Nephron progenitor cell (in vitro differentiated cells): ENCODE measurements around the gene RPS6KA2.
A peak's percentile ranks its signal among the peaks of the same experiment; 100 is the strongest.
"Not testable (repeated sequence)": the region's sequence is repeated elsewhere in the genome, so short reads cannot be mapped to it uniquely, and the experiment has no call there.

Experiments used
- DNase-seq: peaks from one replicate; pipeline ENCODE4 v3.0.0; 2021
- H3K27ac Mint-ChIP-seq: 2 replicates; pipeline ENCODE4 v1.8.0; 2021; ENCODE audit warnings: mild to moderate bottlenecking, moderate library complexity, mixed read lengths
- H3K27me3 Mint-ChIP-seq: 2 replicates; pipeline ENCODE4 v1.8.0; 2021; ENCODE audit warnings: mild to moderate bottlenecking, low read depth, mixed read lengths; ENCODE audit not compliant: poor library complexity
- H3K36me3 Mint-ChIP-seq: 2 replicates; pipeline ENCODE4 v1.8.0; 2021; ENCODE audit warnings: low read depth, mixed read lengths
- H3K4me1 Mint-ChIP-seq: 2 replicates; pipeline ENCODE4 v1.8.0; 2021; ENCODE audit warnings: mixed read lengths
- H3K4me3 Mint-ChIP-seq: 2 replicates; pipeline ENCODE4 v1.8.0; 2021; ENCODE audit warnings: mild to moderate bottlenecking, moderate library complexity, mixed read lengths
- H3K9me3 Mint-ChIP-seq: 2 replicates; pipeline ENCODE4 v1.8.0; 2021; ENCODE audit warnings: mild to moderate bottlenecking, moderate library complexity, mixed read lengths
- CTCF ChIP-seq: fragments of 200-600 bp; sonication (generic); IDR thresholded peaks from 2 replicates; pipeline ENCODE4 v1.5.0; 2021; ENCODE audit warnings: antibody characterized with exemption

The RPS6KA2 gene

GRCh38 chr6:166584155-166584554 lies 42.9 kb downstream of the RPS6KA2 start:
- Mint-ChIP-seq H3K36me3 (no peaks in the 10 kb centered on the region), H3K27me3 (peaks cover 2% of the 10 kb centered on the region), H3K4me1 (peaks cover 34% of the 10 kb centered on the region), H3K27ac (no peak overlapping the region), H3K9me3 (no peaks in the 10 kb centered on the region), H3K4me3 (no peak overlapping the region)
- DNase-seq: no peak
- no peak for TF ChIP-seq CTCF

GRCh38 chr6:166583230-166583965 lies 43.7 kb downstream of the RPS6KA2 start:
- no peaks in the 10 kb centered on the region for H3K9me3 Mint-ChIP-seq
- no peak for DNase-seq

GRCh38 chr6:166582258-166582657 lies 44.8 kb downstream of the RPS6KA2 start:
- no peak for TF ChIP-seq CTCF
- Mint-ChIP-seq H3K36me3 (peaks cover 9% of the 10 kb centered on the region), H3K4me1 (peaks cover 28% of the 10 kb centered on the region), H3K27ac (no peak overlapping the region), H3K27me3 (peaks cover 5% of the 10 kb centered on the region), H3K9me3 (peaks cover 8% of the 10 kb centered on the region), H3K4me3 (no peak overlapping the region)
- no peak for DNase-seq

More at GRCh38 chr6:166583230-166583965, 43.7 kb downstream of the RPS6KA2 start:
- H3K4me3 Mint-ChIP-seq: no peak overlapping the region
- peaks cover 29% of the 10 kb centered on the region for H3K4me1 Mint-ChIP-seq
- no peak for TF ChIP-seq CTCF
- H3K27ac Mint-ChIP-seq: peak overlapping the region; percentile 66
- H3K27me3 Mint-ChIP-seq: peaks cover 4% of the 10 kb centered on the region
- H3K36me3 Mint-ChIP-seq: no peaks in the 10 kb centered on the region

DNA sequence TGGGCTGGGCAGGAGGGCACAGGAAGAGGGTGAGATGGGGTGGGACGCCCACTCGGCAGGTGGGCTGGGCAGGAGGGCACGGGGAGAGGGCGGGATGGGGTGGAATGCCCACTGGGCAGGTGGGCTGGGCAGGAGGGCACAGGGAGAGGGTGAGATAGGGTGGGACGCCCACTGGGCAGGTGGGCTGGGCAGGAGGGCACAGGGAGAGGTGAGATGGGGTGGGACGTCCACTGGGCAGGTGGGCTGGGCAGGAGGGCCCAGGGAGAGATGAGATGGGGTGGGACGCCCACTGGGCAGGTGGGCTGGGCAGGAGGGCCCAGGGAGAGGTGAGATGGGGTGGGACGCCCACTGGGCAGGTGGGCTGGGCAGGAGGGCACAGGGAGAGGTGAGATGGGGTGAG lies 45.2 kb downstream of the RPS6KA2 start:
- DNase-seq, H3K4me3 Mint-ChIP-seq, H3K27me3 Mint-ChIP-seq, H3K27ac Mint-ChIP-seq: not testable (repeated sequence)
- peaks cover 11% of the 10 kb centered on the region for H3K9me3 Mint-ChIP-seq
- peaks cover 28% of the 10 kb centered on the region for H3K4me1 Mint-ChIP-seq
- H3K36me3 Mint-ChIP-seq: peaks cover 11% of the 10 kb centered on the region

GRCh38 chr6:166581091-166581511 lies 46.0 kb downstream of the RPS6KA2 start:
- Mint-ChIP-seq H3K9me3 (peaks cover 18% of the 10 kb centered on the region), H3K4me1 (peaks cover 28% of the 10 kb centered on the region), H3K27ac (no peak overlapping the region), H3K4me3 (no peak overlapping the region), H3K27me3 (peaks cover 2% of the 10 kb centered on the region), H3K36me3 (peaks cover 18% of the 10 kb centered on the region)
- no peak for DNase-seq
- no peak for TF ChIP-seq CTCF

GRCh38 chr6:166580076-166581050 lies 46.7 kb downstream of the RPS6KA2 start:
- Mint-ChIP-seq H3K36me3 (peaks cover 23% of the 10 kb centered on the region), H3K27ac (no peak overlapping the region), H3K4me3 (no peak overlapping the region), H3K9me3 (peaks cover 24% of the 10 kb centered on the region), H3K27me3 (peaks cover 2% of the 10 kb centered on the region), H3K4me1 (peaks cover 28% of the 10 kb centered on the region)
- TF ChIP-seq CTCF: no peak
- no peak for DNase-seq
